DOHH2 (cell line): Measurements from ENCODE around the gene KRT85.

ENCODE experiments used
- H3F3A ChIP-seq: fragments of 200-600 bp; sonication (generic), shearing (Covaris generic); 2 replicates; pipeline ENCODE4 v1.6.0; 2016; ENCODE audit warnings: antibody characterized with exemption, mild to moderate bottlenecking; ENCODE audit not compliant: control insufficient read depth, insufficient read depth
- H3K27ac ChIP-seq: fragments of 200-600 bp; sonication (generic); 2 replicates; pipeline ENCODE4 v1.5.1; 2014; ENCODE audit warnings: low read depth, mild to moderate bottlenecking, low read length, moderate library complexity
- H3K27me3 ChIP-seq: fragments of 200-600 bp; sonication (generic); 2 replicates; pipeline ENCODE4 v1.6.1; 2014; ENCODE audit warnings: mild to moderate bottlenecking, low read length, mixed read lengths; ENCODE audit not compliant: control insufficient read depth
- H3K36me3 ChIP-seq: fragments of 200-600 bp; sonication (generic); 2 replicates; pipeline ENCODE4 v1.6.1; 2014; ENCODE audit warnings: mild to moderate bottlenecking, low read length, moderate library complexity, mixed read lengths; ENCODE audit not compliant: control insufficient read depth
- H3K4me1 ChIP-seq: fragments of 200-600 bp; sonication (generic); 2 replicates; pipeline ENCODE4 v1.6.1; 2014; ENCODE audit warnings: mild to moderate bottlenecking, low read length, mixed read lengths; ENCODE audit not compliant: control insufficient read depth
- H3K4me2 ChIP-seq: fragments of 200-600 bp; sonication (generic); 2 replicates; pipeline ENCODE4 v1.6.0; 2014; ENCODE audit warnings: mild to moderate bottlenecking, low read length, moderate library complexity
- H3K4me3 ChIP-seq: fragments of 200-600 bp; sonication (generic); 2 replicates; pipeline ENCODE4 v1.5.1; 2014; ENCODE audit warnings: mild to moderate bottlenecking, low read length, mixed read lengths
- H3K79me2 ChIP-seq: fragments of 200-600 bp; sonication (generic); 2 replicates; pipeline ENCODE4 v1.6.1; 2014; ENCODE audit warnings: mild to moderate bottlenecking, low read length, mixed read lengths; ENCODE audit not compliant: control insufficient read depth
- H3K9me2 ChIP-seq: fragments of 200-600 bp; sonication (generic); replicated peaks from 2 replicates; pipeline ENCODE4 v1.6.1; 2014; ENCODE audit warnings: mild to moderate bottlenecking, low read length, mixed read lengths; ENCODE audit not compliant: control insufficient read depth
- H3K9me3 ChIP-seq: fragments of 200-600 bp; sonication (generic); 2 replicates; pipeline ENCODE4 v1.6.1; 2014; ENCODE audit warnings: antibody characterized with exemption, low read length, mixed read lengths; ENCODE audit not compliant: control insufficient read depth, insufficient read depth
- H4K20me1 ChIP-seq: fragments of 200-600 bp; sonication (generic); 2 replicates; pipeline ENCODE4 v1.6.0; 2014; ENCODE audit warnings: low read depth, mild to moderate bottlenecking, antibody characterized with exemption, low read length, moderate library complexity; ENCODE audit not compliant: control insufficient read depth, insufficient read depth
- CTCF ChIP-seq: fragments of 200-600 bp; sonication (generic); IDR thresholded peaks from one replicate; pipeline ENCODE4 v1.5.1; 2014; ENCODE audit warnings: antibody characterized with exemption, mild to moderate bottlenecking, low read depth, low read length; ENCODE audit not compliant: poor library complexity, severe bottlenecking
- EZH2phosphoT487 ChIP-seq: fragments of 200-600 bp; sonication (generic); IDR thresholded peaks from 2 replicates; pipeline ENCODE4 v1.6.1; 2017; ENCODE audit warnings: borderline replicate concordance, mild to moderate bottlenecking, antibody characterized with exemption, low read length, moderate library complexity, mixed read lengths

The KRT85 gene

GRCh38 chr12:52362118-52362726 is 5.1 kb downstream of the KRT85 start:
- H3K4me2 ChIP-seq = no peak overlapping the region
- peaks cover 4% of the 10 kb centered on the region; the same call in 1 of the 2 replicates for H3F3A ChIP-seq
- H3K9me3 ChIP-seq = no peaks in the 10 kb centered on the region
- H3K27ac ChIP-seq = no peak overlapping the region
- no peak overlapping the region for H3K4me3 ChIP-seq
- no peaks in the 10 kb centered on the region for H3K79me2 ChIP-seq
- no peak for TF ChIP-seq EZH2phosphoT487
- TF ChIP-seq CTCF = peak; percentile 60
- H4K20me1 ChIP-seq = 0 out of 2 replicates have a peak, but pooled peaks cover 5% of the 10 kb centered on the region
- no peaks in the 10 kb centered on the region for H3K9me2 ChIP-seq
- no peaks in the 10 kb centered on the region for H3K36me3 ChIP-seq
- no peaks in the 10 kb centered on the region; the same call in 1 of the 2 replicates for H3K27me3 ChIP-seq
- peaks cover 24% of the 10 kb centered on the region for H3K4me1 ChIP-seq

GRCh38 chr12:52361553-52361952 is 5.7 kb downstream of the KRT85 start:
- 0 out of 2 replicates have a peak, but pooled peaks cover 5% of the 10 kb centered on the region for H4K20me1 ChIP-seq
- H3K4me2 ChIP-seq = no peak overlapping the region
- H3K36me3 ChIP-seq = no peaks in the 10 kb centered on the region

GRCh38 chr12:52360663-52361271 is 6.5 kb downstream of the KRT85 start:
- Histone ChIP-seq H3K27ac (no peak overlapping the region), H3K4me1 (peaks cover 24% of the 10 kb centered on the region), H3K9me3 (no peaks in the 10 kb centered on the region), H3K79me2 (no peaks in the 10 kb centered on the region), H3K4me2 (no peak overlapping the region), H3K4me3 (no peak overlapping the region), H3F3A (peaks cover 4% of the 10 kb centered on the region; the same call in 1 of the 2 replicates), H3K27me3 (no peaks in the 10 kb centered on the region; the same call in 1 of the 2 replicates), H3K9me2 (no peaks in the 10 kb centered on the region), H3K36me3 (no peaks in the 10 kb centered on the region), H4K20me1 (0 out of 2 replicates have a peak, but pooled peaks cover 5% of the 10 kb centered on the region)
- TF ChIP-seq CTCF (no peak), EZH2phosphoT487 (no peak)

More at GRCh38 chr12:52361553-52361952, 5.7 kb downstream of the KRT85 start:
- no peaks in the 10 kb centered on the region for H3K79me2 ChIP-seq
- no peaks in the 10 kb centered on the region for H3K9me2 ChIP-seq
- H3K4me3 ChIP-seq = no peak overlapping the region
- no peak overlapping the region for H3K27ac ChIP-seq
- peaks cover 24% of the 10 kb centered on the region for H3K4me1 ChIP-seq
- no peaks in the 10 kb centered on the region for H3K9me3 ChIP-seq
- no peaks in the 10 kb centered on the region; the same call in 1 of the 2 replicates for H3K27me3 ChIP-seq
- H3F3A ChIP-seq = peaks cover 4% of the 10 kb centered on the region; the same call in 1 of the 2 replicates
- TF ChIP-seq CTCF (no peak), EZH2phosphoT487 (no peak)
